ENCODE data around the gene PPP6R3. TPM values are rescaled to one million over a fixed set of nuclear protein-coding genes. Genes with fewer than 3 reads are reported as not detected.

PPP6R3 gene, protein sequence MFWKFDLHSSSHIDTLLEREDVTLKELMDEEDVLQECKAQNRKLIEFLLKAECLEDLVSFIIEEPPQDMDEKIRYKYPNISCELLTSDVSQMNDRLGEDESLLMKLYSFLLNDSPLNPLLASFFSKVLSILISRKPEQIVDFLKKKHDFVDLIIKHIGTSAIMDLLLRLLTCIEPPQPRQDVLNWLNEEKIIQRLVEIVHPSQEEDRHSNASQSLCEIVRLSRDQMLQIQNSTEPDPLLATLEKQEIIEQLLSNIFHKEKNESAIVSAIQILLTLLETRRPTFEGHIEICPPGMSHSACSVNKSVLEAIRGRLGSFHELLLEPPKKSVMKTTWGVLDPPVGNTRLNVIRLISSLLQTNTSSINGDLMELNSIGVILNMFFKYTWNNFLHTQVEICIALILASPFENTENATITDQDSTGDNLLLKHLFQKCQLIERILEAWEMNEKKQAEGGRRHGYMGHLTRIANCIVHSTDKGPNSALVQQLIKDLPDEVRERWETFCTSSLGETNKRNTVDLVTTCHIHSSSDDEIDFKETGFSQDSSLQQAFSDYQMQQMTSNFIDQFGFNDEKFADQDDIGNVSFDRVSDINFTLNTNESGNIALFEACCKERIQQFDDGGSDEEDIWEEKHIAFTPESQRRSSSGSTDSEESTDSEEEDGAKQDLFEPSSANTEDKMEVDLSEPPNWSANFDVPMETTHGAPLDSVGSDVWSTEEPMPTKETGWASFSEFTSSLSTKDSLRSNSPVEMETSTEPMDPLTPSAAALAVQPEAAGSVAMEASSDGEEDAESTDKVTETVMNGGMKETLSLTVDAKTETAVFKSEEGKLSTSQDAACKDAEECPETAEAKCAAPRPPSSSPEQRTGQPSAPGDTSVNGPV
- total RNA-seq, result 206 and 229 TPM in 2 replicates

DNA sequence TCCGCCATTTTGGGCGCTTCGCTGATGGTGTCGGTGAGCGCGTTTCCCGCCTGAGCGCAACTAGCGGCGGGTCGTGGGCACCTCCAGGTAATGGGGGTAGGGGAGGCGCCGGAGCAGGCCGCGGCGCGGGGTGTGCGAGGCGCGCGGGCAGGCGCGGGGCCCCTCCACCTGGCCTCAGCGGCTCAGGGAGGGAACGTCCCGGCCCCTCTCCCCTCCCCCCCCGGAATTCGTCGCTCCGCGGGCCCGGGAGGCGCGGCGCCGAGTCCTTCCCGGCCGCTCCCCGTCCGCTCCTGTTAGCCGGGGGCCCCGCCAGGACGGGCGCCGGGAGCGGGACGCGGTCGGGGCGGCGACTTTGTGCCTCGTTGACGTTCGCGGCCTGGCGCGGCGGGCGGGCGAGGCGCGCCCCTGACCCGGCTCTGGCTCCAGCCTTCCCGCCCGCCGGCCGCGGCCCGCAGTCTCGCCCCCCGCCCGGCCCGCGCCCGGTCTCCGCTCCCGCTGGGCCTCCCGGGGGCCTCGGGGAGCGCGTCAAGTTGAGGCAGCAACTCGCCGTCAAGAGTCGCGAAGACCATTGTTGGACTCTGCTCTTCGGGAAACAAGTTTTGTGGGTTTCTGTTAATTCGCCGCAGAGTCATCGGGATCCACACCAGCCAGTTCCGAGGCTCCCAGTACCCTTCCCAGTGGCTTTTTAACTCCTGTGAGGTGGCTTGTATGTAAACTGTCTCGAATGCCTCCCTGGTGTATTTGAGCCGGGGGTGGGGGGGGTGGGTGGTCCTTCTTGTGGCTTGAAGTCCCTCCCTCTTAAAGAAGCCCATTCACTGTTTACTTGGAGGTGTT, at the start of gene PPP6R3:
Gene PPP6R3 (plus strand): TSS at position 12 of the 834 bp plus-strand sequence. CDS start 76,913 bp downstream, outside the sequence.

Small RNA genes within 50 kb of the gene (small RNA-seq; reads per million reads assigned to genes)
- gene NDUFA3P2, result 0.42 reads per million

Other genes starting within 250 kb of the PPP6R3 start
- gene KMT5B, start 247.5 kb upstream of the PPP6R3 start, total RNA-seq, result 29.5 and 38.6 TPM in 2 replicates
- 11.8 and 16.4 TPM in 2 replicates for gene C11orf24, start 188.8 kb upstream of the PPP6R3 start, total RNA-seq
- 21.1 and 29.0 TPM in 2 replicates for gene LRP5, start 148.2 kb upstream of the PPP6R3 start, total RNA-seq
- 5.3 and 9.3 TPM in 2 replicates for gene GAL, start 223.8 kb downstream of the PPP6R3 start, total RNA-seq